Measurements from ENCODE around the gene DUSP22. TPM values are rescaled to one million over a fixed set of nuclear protein-coding genes. Genes with fewer than 3 reads are reported as not detected.

DUSP22 gene
- total and polyA plus RNA-seq, 9 of the 15 experiments (the other 6 are each of a cell fraction or from before 2014, with no cell fraction given): 9.3 to 19.4 (median 11.8) TPM

DNA sequence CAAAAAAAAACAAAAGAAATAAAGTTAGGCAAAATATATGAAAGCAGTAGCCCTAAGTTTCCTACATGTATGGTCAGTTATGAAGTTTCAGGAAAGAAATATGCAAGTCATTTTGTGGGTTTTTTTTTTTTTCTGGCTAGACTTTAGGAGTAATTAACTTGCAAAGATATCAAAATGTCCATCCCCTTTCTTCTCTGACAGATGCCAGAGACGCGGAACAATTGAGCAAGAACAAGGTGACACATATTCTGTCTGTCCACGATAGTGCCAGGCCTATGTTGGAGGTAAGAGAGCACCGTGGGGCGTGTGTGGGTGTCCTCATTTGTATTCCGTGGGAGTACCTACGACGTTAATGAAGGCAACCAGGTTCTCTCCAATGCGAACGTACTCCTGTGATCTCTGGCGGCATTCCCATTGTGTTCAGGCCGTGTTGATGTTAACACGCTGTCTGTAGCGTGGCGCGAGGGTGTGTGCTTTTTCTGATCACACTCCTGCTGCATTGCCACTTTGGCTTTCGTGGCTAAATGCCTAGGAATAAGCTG lies 19.5 kb downstream of the DUSP22 start (continued):
- TF ChIP-seq, protein P1, sequence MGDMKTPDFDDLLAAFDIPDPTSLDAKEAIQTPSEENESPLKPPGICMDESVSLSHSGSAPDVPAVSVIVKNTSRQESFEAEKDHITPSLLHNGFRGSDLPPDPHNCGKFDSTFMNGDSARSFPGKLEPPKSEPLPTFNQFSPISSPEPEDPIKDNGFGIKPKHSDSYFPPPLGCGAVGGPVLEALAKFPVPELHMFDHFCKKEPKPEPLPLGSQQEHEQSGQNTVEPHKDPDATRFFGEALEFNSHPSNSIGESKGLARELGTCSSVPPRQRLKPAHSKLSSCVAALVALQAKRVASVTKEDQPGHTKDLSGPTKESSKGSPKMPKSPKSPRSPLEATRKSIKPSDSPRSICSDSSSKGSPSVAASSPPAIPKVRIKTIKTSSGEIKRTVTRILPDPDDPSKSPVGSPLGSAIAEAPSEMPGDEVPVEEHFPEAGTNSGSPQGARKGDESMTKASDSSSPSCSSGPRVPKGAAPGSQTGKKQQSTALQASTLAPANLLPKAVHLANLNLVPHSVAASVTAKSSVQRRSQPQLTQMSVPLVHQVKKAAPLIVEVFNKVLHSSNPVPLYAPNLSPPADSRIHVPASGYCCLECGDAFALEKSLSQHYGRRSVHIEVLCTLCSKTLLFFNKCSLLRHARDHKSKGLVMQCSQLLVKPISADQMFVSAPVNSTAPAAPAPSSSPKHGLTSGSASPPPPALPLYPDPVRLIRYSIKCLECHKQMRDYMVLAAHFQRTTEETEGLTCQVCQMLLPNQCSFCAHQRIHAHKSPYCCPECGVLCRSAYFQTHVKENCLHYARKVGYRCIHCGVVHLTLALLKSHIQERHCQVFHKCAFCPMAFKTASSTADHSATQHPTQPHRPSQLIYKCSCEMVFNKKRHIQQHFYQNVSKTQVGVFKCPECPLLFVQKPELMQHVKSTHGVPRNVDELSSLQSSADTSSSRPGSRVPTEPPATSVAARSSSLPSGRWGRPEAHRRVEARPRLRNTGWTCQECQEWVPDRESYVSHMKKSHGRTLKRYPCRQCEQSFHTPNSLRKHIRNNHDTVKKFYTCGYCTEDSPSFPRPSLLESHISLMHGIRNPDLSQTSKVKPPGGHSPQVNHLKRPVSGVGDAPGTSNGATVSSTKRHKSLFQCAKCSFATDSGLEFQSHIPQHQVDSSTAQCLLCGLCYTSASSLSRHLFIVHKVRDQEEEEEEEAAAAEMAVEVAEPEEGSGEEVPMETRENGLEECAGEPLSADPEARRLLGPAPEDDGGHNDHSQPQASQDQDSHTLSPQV (IDR thresholded peaks at IDR 0.05): no peak
- TF ChIP-seq FOXJ3 (CRISPR knock-in tag; IDR thresholded peaks at IDR 0.05) (no peak), HDAC2 (IDR thresholded peaks at IDR 0.05) (0 out of 2 replicates have a peak, but pooled peaks have one; percentile 24), BRD9 (IDR thresholded peaks at IDR 0.05; ENCODE audit: low read depth, partially characterized antibody) (no peak), POLR2A (conservative IDR thresholded peaks at IDR 0.05) (no peak), RB1 (IDR thresholded peaks at IDR 0.05; ENCODE audit: low read depth) (no peak), SRF (CRISPR knock-in tag; IDR thresholded peaks at IDR 0.05) (no peak), NCOA1 (IDR thresholded peaks at IDR 0.05; ENCODE audit: low read depth) (no peak), CBX5 (IDR thresholded peaks at IDR 0.05; ENCODE audit: borderline replicate concordance, low read depth) (no peak), ARNT (IDR thresholded peaks at IDR 0.05) (no peak), KLF16 (IDR thresholded peaks at IDR 0.05) (no peak), DPF2 (IDR thresholded peaks at IDR 0.05) (peak; percentile 53; the same call in 1 of the 2 replicates), FOSL1 (tag; conservative IDR thresholded peaks at IDR 0.05) (peak; percentile 28; the same call in 1 of the 2 replicates), EGR1 (conservative IDR thresholded peaks at IDR 0.05) (peak; percentile 80), FOXK1 (CRISPR knock-in tag; IDR thresholded peaks at IDR 0.05; ENCODE audit: borderline replicate concordance) (no peak)
- TF ChIP-seq, protein P2, sequence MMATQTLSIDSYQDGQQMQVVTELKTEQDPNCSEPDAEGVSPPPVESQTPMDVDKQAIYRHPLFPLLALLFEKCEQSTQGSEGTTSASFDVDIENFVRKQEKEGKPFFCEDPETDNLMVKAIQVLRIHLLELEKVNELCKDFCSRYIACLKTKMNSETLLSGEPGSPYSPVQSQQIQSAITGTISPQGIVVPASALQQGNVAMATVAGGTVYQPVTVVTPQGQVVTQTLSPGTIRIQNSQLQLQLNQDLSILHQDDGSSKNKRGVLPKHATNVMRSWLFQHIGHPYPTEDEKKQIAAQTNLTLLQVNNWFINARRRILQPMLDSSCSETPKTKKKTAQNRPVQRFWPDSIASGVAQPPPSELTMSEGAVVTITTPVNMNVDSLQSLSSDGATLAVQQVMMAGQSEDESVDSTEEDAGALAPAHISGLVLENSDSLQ (IDR thresholded peaks at IDR 0.05): peak; percentile 45; the same call in 1 of the 2 replicates
- TF ChIP-seq, protein P3, sequence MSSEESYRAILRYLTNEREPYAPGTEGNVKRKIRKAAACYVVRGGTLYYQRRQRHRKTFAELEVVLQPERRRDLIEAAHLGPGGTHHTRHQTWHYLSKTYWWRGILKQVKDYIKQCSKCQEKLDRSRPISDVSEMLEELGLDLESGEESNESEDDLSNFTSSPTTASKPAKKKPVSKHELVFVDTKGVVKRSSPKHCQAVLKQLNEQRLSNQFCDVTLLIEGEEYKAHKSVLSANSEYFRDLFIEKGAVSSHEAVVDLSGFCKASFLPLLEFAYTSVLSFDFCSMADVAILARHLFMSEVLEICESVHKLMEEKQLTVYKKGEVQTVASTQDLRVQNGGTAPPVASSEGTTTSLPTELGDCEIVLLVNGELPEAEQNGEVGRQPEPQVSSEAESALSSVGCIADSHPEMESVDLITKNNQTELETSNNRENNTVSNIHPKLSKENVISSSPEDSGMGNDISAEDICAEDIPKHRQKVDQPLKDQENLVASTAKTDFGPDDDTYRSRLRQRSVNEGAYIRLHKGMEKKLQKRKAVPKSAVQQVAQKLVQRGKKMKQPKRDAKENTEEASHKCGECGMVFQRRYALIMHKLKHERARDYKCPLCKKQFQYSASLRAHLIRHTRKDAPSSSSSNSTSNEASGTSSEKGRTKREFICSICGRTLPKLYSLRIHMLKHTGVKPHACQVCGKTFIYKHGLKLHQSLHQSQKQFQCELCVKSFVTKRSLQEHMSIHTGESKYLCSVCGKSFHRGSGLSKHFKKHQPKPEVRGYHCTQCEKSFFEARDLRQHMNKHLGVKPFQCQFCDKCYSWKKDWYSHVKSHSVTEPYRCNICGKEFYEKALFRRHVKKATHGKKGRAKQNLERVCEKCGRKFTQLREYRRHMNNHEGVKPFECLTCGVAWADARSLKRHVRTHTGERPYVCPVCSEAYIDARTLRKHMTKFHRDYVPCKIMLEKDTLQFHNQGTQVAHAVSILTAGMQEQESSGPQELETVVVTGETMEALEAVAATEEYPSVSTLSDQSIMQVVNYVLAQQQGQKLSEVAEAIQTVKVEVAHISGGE (CRISPR knock-in tag; IDR thresholded peaks at IDR 0.05): no peak
- TF ChIP-seq, protein P4, sequence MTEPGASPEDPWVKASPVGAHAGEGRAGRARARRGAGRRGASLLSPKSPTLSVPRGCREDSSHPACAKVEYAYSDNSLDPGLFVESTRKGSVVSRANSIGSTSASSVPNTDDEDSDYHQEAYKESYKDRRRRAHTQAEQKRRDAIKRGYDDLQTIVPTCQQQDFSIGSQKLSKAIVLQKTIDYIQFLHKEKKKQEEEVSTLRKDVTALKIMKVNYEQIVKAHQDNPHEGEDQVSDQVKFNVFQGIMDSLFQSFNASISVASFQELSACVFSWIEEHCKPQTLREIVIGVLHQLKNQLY (CRISPR knock-in tag; conservative IDR thresholded peaks at IDR 0.05): no peak
